H1 (cell line): Measurements from ENCODE around the gene TGM1. TPM values are rescaled to one million over a fixed set of nuclear protein-coding genes. Genes with fewer than 3 reads are reported as not detected.

ENCODE experiments used
- CTCF ChIA-PET: fragments of 300-600 bp; sonication (Branson Sonifier 250); formaldehyde crosslinking; loops from one replicate; lab custom pipeline; 2021; ENCODE audit not compliant: partially characterized antibody; lab: Charles Lee
- POLR2A ChIA-PET: fragments of 300-600 bp; sonication (Branson Sonifier 250); formaldehyde crosslinking; loops from one replicate; lab custom pipeline; 2021; ENCODE audit warnings: inconsistent platforms; ENCODE audit not compliant: partially characterized antibody; lab: Charles Lee
- DNase-seq, 2 experiments: peaks; one replicate each; pipeline versions ENCODE4 v3.0.0 to v3.0.0-alpha.2; 2010 to 2022; ENCODE audit warnings: low spot score in 2 of 2, low read depth in 1 of 2, mixed read lengths in 1 of 2
- FAIRE-seq: peaks from 2 replicates; lab custom pipeline; 2011; peaks lifted over from hg19 to GRCh38; lab: Jason Lieb, UNC
- H2AFZ ChIP-seq: 2 replicates; pipeline ENCODE4 v1.8.1; 2012; ENCODE audit warnings: low read length, inconsistent platforms
- H2AK5ac ChIP-seq: 2 replicates; pipeline ENCODE4 v1.6.1; 2013; ENCODE audit warnings: low read depth, low read length
- H2BK120ac ChIP-seq: replicated peaks from 2 replicates; pipeline ENCODE3; 2013; ENCODE audit warnings: low read depth, low read length, inconsistent platforms
- H2BK12ac ChIP-seq: 2 replicates; pipeline ENCODE4 v1.6.1; 2013; ENCODE audit warnings: low read depth, low read length
- H2BK15ac ChIP-seq: 2 replicates; pipeline ENCODE4 v1.6.1; 2013; ENCODE audit warnings: low read length
- H2BK20ac ChIP-seq: 2 replicates; pipeline ENCODE4 v1.6.1; 2013; ENCODE audit warnings: low read length
- H2BK5ac ChIP-seq: 2 replicates; pipeline ENCODE4 v1.6.1; 2013; ENCODE audit warnings: low read depth, low read length
- H3K14ac ChIP-seq: 2 replicates; pipeline ENCODE4 v1.6.1; 2013; ENCODE audit warnings: inconsistent platforms; ENCODE audit not compliant: insufficient read length
- H3K18ac ChIP-seq: 2 replicates; pipeline ENCODE4 v1.6.1; 2013; ENCODE audit warnings: low read length; ENCODE audit errors: extremely low read depth
- H3K23ac ChIP-seq: 2 replicates; pipeline ENCODE4 v1.6.1; 2013; ENCODE audit warnings: inconsistent platforms; ENCODE audit not compliant: insufficient read length
- H3K23me2 ChIP-seq: 2 replicates; pipeline ENCODE4 v1.6.1; 2013; ENCODE audit warnings: low read depth, low read length
- H3K27ac ChIP-seq: 2 replicates; pipeline ENCODE4 v1.6.1; 2011; ENCODE audit warnings: low read depth, low read length, inconsistent platforms
- H3K27me3 ChIP-seq, 4 experiments: replicated peaks in 1 of 4; 1 replicate in 1 of 4; 2 replicates in 3 of 4; pipeline versions ENCODE4 v1.6.1 to v1.8.1; 2011 to 2013; ENCODE audit warnings: low read length in 3 of 4, mild to moderate bottlenecking in 3 of 4, inconsistent platforms in 2 of 4, mixed read lengths in 2 of 4, moderate library complexity in 1 of 4; ENCODE audit not compliant: control insufficient read depth in 3 of 4, insufficient read depth in 3 of 4; ENCODE audit errors: extremely low read depth in 1 of 4
- H3K36me3 ChIP-seq, 4 experiments: 2 replicates each; pipeline versions ENCODE4 v1.6.1 to v1.8.1; 2011 to 2013; ENCODE audit warnings: mild to moderate bottlenecking in 4 of 4, low read length in 3 of 4, moderate library complexity in 2 of 4, control low read depth in 1 of 4, inconsistent platforms in 1 of 4; ENCODE audit not compliant: insufficient read depth in 4 of 4, control insufficient read depth in 2 of 4
- H3K4ac ChIP-seq: replicated peaks from 2 replicates; pipeline ENCODE3; 2013; ENCODE audit warnings: low read length, low read depth, mixed read lengths, inconsistent platforms; ENCODE audit not compliant: insufficient read length
- H3K4me1 ChIP-seq, 4 experiments: replicated peaks in 1 of 4; 1 replicate in 1 of 4; 2 replicates in 3 of 4; pipeline versions ENCODE4 v1.6.1 to v1.8.1; 2011 to 2013; ENCODE audit warnings: low read length in 3 of 4, inconsistent platforms in 2 of 4, mixed read lengths in 1 of 4; ENCODE audit not compliant: insufficient read depth in 4 of 4, control insufficient read depth in 3 of 4
- H3K4me2 ChIP-seq, 2 experiments: 2 replicates each; pipeline versions ENCODE4 v1.6.1 to v1.8.1; 2011 to 2013; ENCODE audit warnings: low read depth in 2 of 2, low read length in 2 of 2, control low read depth in 1 of 2, inconsistent platforms in 1 of 2, mild to moderate bottlenecking in 1 of 2; ENCODE audit not compliant: insufficient read depth in 1 of 2
- H3K4me3 ChIP-seq, 4 experiments: fragments of 200-600, 300-600 bp in 1 of 4; sonication (generic), shearing (Covaris generic), sonication (Bioruptor Twin) in 1 of 4; 2 replicates each; pipeline versions ENCODE4 v1.5.1 to v1.8.1; 2011 to 2016; ENCODE audit warnings: low read length in 4 of 4, low read depth in 3 of 4, control low read depth in 2 of 4, inconsistent platforms in 2 of 4, mild to moderate bottlenecking in 2 of 4, mixed read lengths in 1 of 4, moderate library complexity in 1 of 4; ENCODE audit not compliant: insufficient read depth in 2 of 4; ENCODE audit errors: extremely low read depth in 1 of 4
- H3K56ac ChIP-seq: replicated peaks from 2 replicates; pipeline ENCODE3; 2013; ENCODE audit warnings: low read depth, mild to moderate bottlenecking, mixed read lengths, low read length, inconsistent platforms; ENCODE audit not compliant: insufficient read length
- H3K79me1 ChIP-seq: 2 replicates; pipeline ENCODE4 v1.6.1; 2013; ENCODE audit warnings: low read depth, low read length, control low read depth
- H3K79me2 ChIP-seq, 2 experiments: 2 replicates each; pipeline versions ENCODE4 v1.6.1 to v1.8.1; 2012 to 2013; ENCODE audit warnings: low read length in 2 of 2, mild to moderate bottlenecking in 2 of 2, inconsistent platforms in 1 of 2; ENCODE audit not compliant: insufficient read depth in 2 of 2, control insufficient read depth in 1 of 2
- H3K9ac ChIP-seq, 4 experiments: replicated peaks in 1 of 4; 1 replicate in 1 of 4; 2 replicates in 3 of 4; pipeline versions ENCODE4 v1.6.1 to v1.8.1; 2011 to 2013; ENCODE audit warnings: low read depth in 3 of 4, low read length in 3 of 4, control low read depth in 2 of 4, mild to moderate bottlenecking in 2 of 4, moderate library complexity in 2 of 4, inconsistent platforms in 1 of 4; ENCODE audit errors: extremely low read depth in 1 of 4
- H3K9me3 ChIP-seq, 2 experiments: 2 replicates each; pipeline versions ENCODE4 v1.6.1 to v1.8.1; 2012 to 2013; ENCODE audit warnings: mild to moderate bottlenecking in 2 of 2, moderate library complexity in 2 of 2, control low read depth in 1 of 2, inconsistent platforms in 1 of 2, low read depth in 1 of 2, low read length in 1 of 2, mixed read lengths in 1 of 2; ENCODE audit not compliant: insufficient read depth in 2 of 2
- H4K20me1 ChIP-seq, 2 experiments: replicated peaks in 1 of 2; 2 replicates each; pipeline versions ENCODE3 to v1.8.1; 2011 to 2013; ENCODE audit warnings: inconsistent platforms in 2 of 2, low read length in 2 of 2, mild to moderate bottlenecking in 1 of 2; ENCODE audit not compliant: insufficient read depth in 2 of 2, control insufficient read depth in 1 of 2
- H4K5ac ChIP-seq: 2 replicates; pipeline ENCODE4 v1.6.1; 2013; ENCODE audit warnings: low read length, low read depth, mixed read lengths, inconsistent platforms; ENCODE audit not compliant: insufficient read length
- H4K8ac ChIP-seq: 2 replicates; pipeline ENCODE4 v1.8.0; 2013; ENCODE audit warnings: mild to moderate bottlenecking, moderate library complexity, low read length, inconsistent platforms; ENCODE audit not compliant: insufficient read depth; ENCODE audit errors: extremely low read depth
- H4K91ac ChIP-seq: replicated peaks from 2 replicates; pipeline ENCODE3; 2013; ENCODE audit warnings: low read length, mixed read lengths, inconsistent platforms; ENCODE audit not compliant: insufficient read length
- CREB1 ChIP-seq: IDR thresholded peaks from 2 replicates; pipeline ENCODE4 v1.6.1; 2012; ENCODE audit warnings: inconsistent platforms
- SIN3A ChIP-seq, 2 experiments: IDR thresholded peaks in 1 of 2; conservative IDR thresholded peaks in 1 of 2; 2 replicates each; pipeline ENCODE4 v1.6.1; 2011 to 2012; ENCODE audit warnings: low read length in 2 of 2, improper control_type of control experiment in 1 of 2, low read depth in 1 of 2, mild to moderate bottlenecking in 1 of 2
- WGBS, 2 experiments: shearing (Covaris generic) in 1 of 2; methylation state at CpG; one replicate each; pipeline versions ENCODE4 v1.1.6 to v1.1.7; 2013 to 2015; ENCODE audit warnings: low lambda C conversion rate in 2 of 2, mixed read lengths in 2 of 2, inconsistent platforms in 1 of 2, low coverage in 1 of 2, missing lambda C conversion rate in 1 of 2; ENCODE audit not compliant: insufficient replicate concordance in 2 of 2, insufficient coverage in 1 of 2, insufficient read length in 1 of 2; ENCODE audit errors: extremely low coverage in 1 of 2, missing lambda C conversion rate in 1 of 2; 5-methylcytosine and 5-hydroxymethylcytosine counted together
- polyA plus RNA-seq, 7 experiments: library from polyadenylated mRNA; depleted of rRNA in 3 of 7; stranded (reverse) in 5 of 7; unstranded in 2 of 7; fragments of >200 nt in 5 of 7; fragments of 200-250 nt in 2 of 7; gene quantifications; 1 replicate in 5 of 7; 2 replicates in 1 of 7; 4 replicates in 1 of 7; pipeline versions ENCODE4 v1.2.1 to v1.2.3, GENCODE V29; 2011 to 2013; ENCODE audit warnings: missing spikeins in 2 of 7, mixed read lengths in 2 of 7
- total RNA-seq: library from RNA; stranded (reverse); fragmentation: NEBNext Ultra II Directional; extraction: Animal tissue kit (Norgen Biotek cat#: 25700); gene quantifications from 2 replicates; pipeline ENCODE4 v1.2.1, GENCODE V29; 2021

Gene TGM1
- total and polyA plus RNA-seq, 2 of the 8 experiments (the other 6 are each of a cell fraction or from before 2014, with no cell fraction given) = 1.8 to 2.2 TPM

DNA sequence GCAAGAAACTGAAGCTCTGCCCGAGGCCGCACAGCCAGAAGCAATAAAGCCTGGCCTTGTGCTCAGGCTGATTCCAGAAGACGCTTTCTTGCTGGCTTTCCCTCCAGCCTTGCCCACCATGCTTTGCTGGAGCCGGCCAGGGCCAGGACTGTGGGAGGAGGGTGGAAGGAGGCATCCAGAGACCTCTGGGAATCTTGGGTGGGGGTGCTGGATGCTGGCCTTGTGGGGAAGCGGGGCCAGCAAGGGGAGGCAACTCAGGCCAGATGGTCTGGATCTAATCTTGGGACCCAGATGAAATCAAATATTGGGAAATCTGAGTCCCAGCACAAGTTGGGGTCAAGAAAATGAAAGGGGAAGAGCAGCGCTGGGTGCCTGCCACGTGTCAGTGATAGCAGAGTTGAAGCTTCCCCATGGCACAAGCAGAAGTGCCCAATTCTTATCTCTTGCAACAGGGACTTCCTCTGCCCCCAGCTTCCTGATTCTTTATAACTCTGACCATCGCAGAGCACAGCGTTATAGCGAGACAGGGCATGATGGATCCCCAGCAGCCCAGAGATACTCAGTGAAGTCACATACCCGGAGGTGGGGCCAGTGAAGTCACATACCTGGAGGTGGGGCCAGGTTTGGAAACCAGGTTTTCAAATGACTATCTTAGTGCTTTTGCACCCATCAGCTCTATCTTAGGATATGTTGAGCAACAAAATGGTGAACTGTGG is 14.8 kb upstream of the TGM1 start:
- no peak overlapping the region for H2AK5ac ChIP-seq
- TF ChIP-seq CREB1 (no peak), SIN3A (conservative IDR thresholded peaks at IDR 0.05 in 1 of 2, IDR thresholded peaks at IDR 0.05 in 1 of 2; ENCODE audit: low read depth in 1 of 2, low read length in 2 of 2) (no peak)
- TF ChIP-seq, all 59 proteins: peak for 0
- H3K27ac ChIP-seq = no peak overlapping the region
- 87% methylated on average over 11 of the region's 11 CpGs; no CpG with 5 or more reads in 1 of the 2 experiments for WGBS, 2 experiments
- no peak overlapping the region for H3K56ac ChIP-seq
- no peak overlapping the region for H3K4me3 ChIP-seq
- H3K14ac ChIP-seq = no peak overlapping the region
- H4K20me1 ChIP-seq = peaks cover 0 to 3% of the 10 kb centered on the region in 2 experiments
- H3K23ac ChIP-seq = no peak overlapping the region
- CTCF ChIA-PET = interaction anchor here (0.9 to 11.5 kb wide), 9 partner anchors 12 to 52 kb away, joined by 3 to 137 read pairs (median 3); partner anchors contain the start of genes DHRS1, NOP9 and TINF2
- H2BK5ac ChIP-seq = no peak overlapping the region
- no peak for DNase-seq
- H4K5ac ChIP-seq = no peak overlapping the region
- H3K79me2 ChIP-seq = no peaks in the 10 kb centered on the region
- FAIRE-seq = no peak
- H3K4me2 ChIP-seq = no peak overlapping the region
- no peak overlapping the region for H2BK120ac ChIP-seq
- no peaks in the 10 kb centered on the region for H3K36me3 ChIP-seq
- no peak overlapping the region for H3K4ac ChIP-seq
- H2BK15ac ChIP-seq = no peak overlapping the region
- H4K8ac ChIP-seq = no peak overlapping the region; the same call in 1 of the 2 replicates
- H3K4me1 ChIP-seq = no peaks in the 10 kb centered on the region
- no peaks in the 10 kb centered on the region for H3K79me1 ChIP-seq
- no peak overlapping the region for H2AFZ ChIP-seq
- H3K9ac ChIP-seq = no peak overlapping the region
- no peak overlapping the region for H2BK12ac ChIP-seq
- no peak overlapping the region for H4K91ac ChIP-seq
- H3K9me3 ChIP-seq = no peaks in the 10 kb centered on the region
- H3K23me2 ChIP-seq = no peaks in the 10 kb centered on the region
- no peak overlapping the region for H2BK20ac ChIP-seq
- POLR2A ChIA-PET = interaction anchor here (0.5 to 2.3 kb wide), 5 partner anchors 12 to 65 kb away, joined by 3 to 9 read pairs (median 3); no protein-coding TSS in a partner anchor
- H3K27me3 ChIP-seq = no peaks in the 10 kb centered on the region
- no peak overlapping the region for H3K18ac ChIP-seq
